GM18505 (cell line): ENCODE results near the gene RUNX1.

Experiments used
- ATAC-seq: cut with Tn5 transposase; IDR thresholded peaks from one replicate; pipeline ENCODE4 v1.9.1; 2021; ENCODE audit not compliant: unreplicated experiment
- POLR2A ChIP-seq: IDR thresholded peaks from 4 replicates; pipeline ENCODE4 v1.6.1; 2011; ENCODE audit warnings: borderline replicate concordance; ENCODE audit not compliant: insufficient read depth, insufficient read length; ENCODE audit errors: extremely low read depth

The RUNX1 gene

GRCh38 chr21:34744801-34745200, 304.3 kb downstream of the RUNX1 start:
- no peak for TF ChIP-seq POLR2A
- ATAC-seq, result no peak

GRCh38 chr21:34743831-34744230, 305.3 kb downstream of the RUNX1 start:
- ATAC-seq, result no peak
- no peak for TF ChIP-seq POLR2A

- TF ChIP-seq POLR2A, result no peak
- ATAC-seq, result no peak
Measured at GRCh38 chr21:34743285-34743684, 305.8 kb downstream of the RUNX1 start.

GRCh38 chr21:34740198-34740597, 308.9 kb downstream of the RUNX1 start:
- no peak for TF ChIP-seq POLR2A
- ATAC-seq, result no peak
